ENCODE measurements around the gene TUBGCP5.
A peak's percentile ranks its signal among the peaks of the same experiment; 100 is the strongest.
"Not testable (repeated sequence)": the region's sequence is repeated elsewhere in the genome, so short reads cannot be mapped to it uniquely, and the experiment has no call there.

Gene TUBGCP5

GRCh38 chr15:23039143-23039916, at the start of gene TUBGCP5:
TSS of gene TUBGCP5 (minus strand) at chr15:23039569. CDS start at chr15:23039543, 26 bp downstream.
- DNase-seq = peak; percentile 90 to 98

GRCh38 chr15:23083115-23083514, 43.7 kb upstream of the TUBGCP5 start:
- DNase-seq = no peak

- not testable (repeated sequence) for DNase-seq
These were observed 42.8 kb upstream of the TUBGCP5 start for GRCh38 chr15:23081996-23082737.

GRCh38 chr15:23081271-23081670, 41.9 kb upstream of the TUBGCP5 start:
- DNase-seq = no peak

GRCh38 chr15:23079766-23080165, 40.4 kb upstream of the TUBGCP5 start:
- DNase-seq = no peak

- no peak for DNase-seq
These were observed 36.6 kb upstream of the TUBGCP5 start for GRCh38 chr15:23075927-23076326.

GRCh38 chr15:23074684-23075083, 35.3 kb upstream of the TUBGCP5 start:
- DNase-seq = no peak

GRCh38 chr15:23073890-23074646, 34.7 kb upstream of the TUBGCP5 start:
- DNase-seq = peak in 1 of 2 experiments; percentile 55

DNA sequence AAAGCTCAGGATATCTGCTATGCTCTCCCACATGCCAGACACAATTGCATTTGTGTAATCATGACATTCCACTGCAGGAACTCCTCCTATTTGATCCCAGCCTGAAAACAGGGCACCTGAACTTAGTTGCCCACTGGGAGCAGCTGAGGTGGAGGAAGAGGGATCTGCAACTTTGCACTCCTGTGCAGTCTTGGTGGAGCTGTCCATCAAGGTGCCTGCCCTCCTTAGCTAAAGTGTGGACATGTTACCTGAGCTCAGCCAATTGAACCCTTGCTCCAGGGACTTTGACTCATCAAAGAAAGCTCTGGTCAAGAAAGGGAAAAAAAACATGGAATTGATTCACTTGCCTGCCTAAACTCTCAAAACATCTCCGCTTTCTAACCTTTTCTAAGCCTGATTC, 33.3 kb upstream of the TUBGCP5 start:
- DNase-seq = no peak

DNA sequence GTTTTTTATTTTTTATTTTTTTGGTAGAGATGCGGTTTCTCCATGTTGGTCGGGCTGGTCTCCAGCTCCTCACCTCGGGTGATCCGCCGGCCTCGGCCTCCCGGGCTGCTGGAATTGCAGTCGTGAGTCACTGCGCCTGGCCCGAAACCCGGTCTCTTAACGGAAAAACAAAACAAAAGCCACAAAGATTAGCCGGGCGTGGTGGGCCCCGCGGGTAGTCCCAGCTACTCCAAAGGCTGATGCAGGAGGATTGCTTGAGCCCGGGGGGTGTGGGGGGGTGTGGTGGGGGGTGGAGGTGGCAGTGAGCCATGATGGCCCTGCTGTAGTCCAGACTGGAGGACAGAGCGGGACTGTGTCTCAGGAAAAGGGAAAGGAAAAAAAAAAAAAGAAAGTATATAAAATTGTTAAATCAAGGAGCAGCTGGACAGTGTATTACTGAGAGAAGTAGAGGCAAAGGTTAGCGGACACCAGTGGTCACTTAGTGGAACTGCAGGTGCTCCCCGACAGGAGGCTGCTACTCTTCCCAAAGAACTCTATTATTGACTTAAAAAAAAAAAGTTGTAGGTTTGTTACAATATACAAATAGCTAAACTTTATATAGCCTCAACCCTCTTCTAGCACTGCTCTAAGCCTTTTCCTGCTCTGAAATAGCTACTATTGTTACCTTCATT, 30.3 kb upstream of the TUBGCP5 start:
- DNase-seq = no peak

DNA sequence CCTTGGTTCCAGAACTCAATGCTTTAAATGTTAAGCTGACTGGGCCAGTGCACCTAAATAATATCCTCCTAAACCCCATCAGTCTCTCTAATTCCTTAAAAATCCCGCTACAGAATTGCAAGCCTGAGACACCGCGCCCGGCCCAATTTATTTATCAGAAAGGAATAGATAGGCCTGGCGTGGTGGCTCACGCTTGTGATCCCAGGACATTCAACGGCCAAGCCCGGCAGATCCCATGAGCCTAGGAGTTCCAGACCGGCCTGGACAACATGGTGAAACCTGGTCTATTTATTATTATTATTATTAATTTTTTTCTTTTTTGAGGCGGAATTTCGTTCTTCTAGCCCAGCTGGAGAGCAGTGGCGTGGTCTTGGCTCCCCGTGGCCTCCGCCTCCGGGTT, 28.0 kb upstream of the TUBGCP5 start:
- DNase-seq = no peak

DNA sequence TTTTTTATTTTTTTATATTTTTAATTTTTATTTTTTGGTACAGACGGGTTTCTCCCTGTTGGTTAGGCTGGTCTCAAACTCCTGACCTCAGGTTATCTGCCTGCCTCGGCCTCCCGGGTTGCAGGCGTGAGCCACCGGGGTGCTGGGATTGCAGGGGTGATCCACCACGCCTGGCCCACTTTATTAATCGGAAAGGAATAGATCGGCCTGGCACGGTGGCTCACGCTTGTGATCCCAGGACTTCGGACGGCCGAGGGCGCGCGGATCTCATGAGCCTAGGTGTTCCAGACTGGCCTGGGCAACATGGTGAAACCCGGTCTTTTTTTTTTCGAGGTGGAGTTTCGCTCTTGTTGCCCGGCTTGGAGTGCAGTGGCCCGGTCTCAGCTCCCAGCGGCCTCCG, 26.5 kb upstream of the TUBGCP5 start:
- DNase-seq = no peak

DNA sequence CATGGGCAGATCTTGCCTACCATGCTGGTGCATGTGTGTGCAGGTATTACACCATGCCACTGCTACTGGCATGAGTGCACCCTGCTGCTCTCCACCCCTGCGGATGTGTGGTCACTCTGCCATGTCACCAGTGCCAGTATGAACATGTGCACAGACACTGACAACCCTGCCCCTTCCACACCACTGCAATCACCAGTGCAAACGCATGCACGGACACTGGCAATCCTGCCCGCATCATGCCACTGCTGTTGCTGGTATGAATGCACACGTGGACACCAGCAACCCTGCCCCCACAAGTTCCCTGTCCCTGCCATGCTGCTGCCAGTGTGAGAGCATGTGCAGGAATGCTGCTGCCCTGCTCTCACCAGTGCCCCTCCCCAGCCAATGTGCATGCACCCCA, 24.8 kb upstream of the TUBGCP5 start:
- no peak for DNase-seq

DNA sequence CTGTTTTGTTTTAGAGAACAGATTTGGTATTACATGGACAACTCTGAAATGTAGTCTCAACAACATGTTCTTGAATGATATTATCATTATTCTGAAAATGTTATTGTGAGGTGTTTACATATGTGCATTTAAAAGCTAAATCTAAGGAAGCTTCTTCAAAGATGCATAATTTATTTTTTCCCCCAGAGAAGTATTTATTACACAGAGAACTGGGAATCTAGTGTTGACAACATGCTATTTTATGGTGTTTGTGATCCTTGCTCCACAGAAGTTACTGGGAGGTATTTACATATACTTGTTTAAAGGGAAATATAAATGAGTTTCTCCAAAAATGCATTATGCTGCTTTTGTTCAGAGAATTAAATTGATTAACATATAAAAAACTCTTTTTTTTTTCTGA, 18.3 kb upstream of the TUBGCP5 start:
- no peak for DNase-seq

DNA sequence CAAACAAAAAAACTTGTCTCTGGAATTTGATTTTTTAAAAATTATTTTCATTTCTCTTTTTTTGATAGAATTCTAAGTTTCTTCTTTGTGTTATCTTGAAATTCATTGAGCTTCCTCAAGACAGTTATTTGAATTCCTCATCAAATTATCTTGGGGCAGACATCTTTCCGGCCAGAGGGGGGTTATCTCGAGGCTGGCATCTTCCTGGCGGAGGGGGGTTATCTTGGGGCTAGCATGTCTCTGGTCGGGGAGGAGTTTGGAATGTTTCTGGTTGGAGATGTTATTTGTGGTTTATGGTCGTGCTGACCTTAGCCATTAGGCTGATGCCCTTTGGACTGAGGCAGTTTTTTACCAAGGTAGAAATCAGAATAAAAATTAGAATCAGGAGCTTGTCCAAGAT, 15.9 kb upstream of the TUBGCP5 start:
- DNase-seq = no peak

DNA sequence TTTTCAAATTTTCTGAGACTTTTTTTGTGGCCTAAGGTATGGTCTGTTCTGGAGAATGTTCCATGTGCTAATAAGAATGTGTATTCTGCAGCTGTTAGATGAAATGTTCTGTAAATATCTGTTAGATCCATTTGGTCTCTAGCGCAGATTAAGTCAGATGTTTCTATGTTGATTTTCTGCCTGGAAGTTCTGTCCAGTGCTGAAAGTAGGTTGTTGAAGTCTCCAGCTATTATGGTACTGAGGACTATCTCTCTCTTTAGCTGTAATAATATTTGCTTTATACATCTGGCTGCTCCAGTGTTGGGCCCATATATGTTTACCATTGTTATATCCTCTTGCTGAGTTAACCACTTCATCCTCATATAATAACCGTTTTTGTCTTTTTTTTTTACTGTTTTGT, 13.2 kb upstream of the TUBGCP5 start:
- DNase-seq = no peak

DNA sequence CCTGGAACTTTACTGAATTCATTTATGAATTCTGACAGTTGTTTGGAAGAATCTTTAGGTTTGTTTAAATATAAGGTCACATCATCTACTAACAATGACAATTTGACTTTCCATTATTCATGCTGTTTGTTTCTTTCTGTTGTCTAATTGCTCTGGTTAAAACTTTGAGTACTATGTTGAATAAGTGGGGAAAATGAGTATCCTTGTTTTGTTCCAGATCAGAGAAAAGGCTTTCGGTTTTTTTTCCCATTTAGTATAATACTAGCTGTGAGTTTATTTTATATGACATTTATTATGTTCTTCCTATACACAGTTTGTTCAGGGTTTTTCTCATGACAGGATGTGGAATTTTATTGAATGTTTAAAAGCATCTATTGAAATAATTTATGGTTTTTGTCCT, 11.3 kb upstream of the TUBGCP5 start:
- DNase-seq = no peak

GRCh38 chr15:23049984-23050628, 10.7 kb upstream of the TUBGCP5 start:
- no peak for DNase-seq

- not testable (repeated sequence) for DNase-seq
These were observed 9.4 kb upstream of the TUBGCP5 start for GRCh38 chr15:23048572-23049282.

DNA sequence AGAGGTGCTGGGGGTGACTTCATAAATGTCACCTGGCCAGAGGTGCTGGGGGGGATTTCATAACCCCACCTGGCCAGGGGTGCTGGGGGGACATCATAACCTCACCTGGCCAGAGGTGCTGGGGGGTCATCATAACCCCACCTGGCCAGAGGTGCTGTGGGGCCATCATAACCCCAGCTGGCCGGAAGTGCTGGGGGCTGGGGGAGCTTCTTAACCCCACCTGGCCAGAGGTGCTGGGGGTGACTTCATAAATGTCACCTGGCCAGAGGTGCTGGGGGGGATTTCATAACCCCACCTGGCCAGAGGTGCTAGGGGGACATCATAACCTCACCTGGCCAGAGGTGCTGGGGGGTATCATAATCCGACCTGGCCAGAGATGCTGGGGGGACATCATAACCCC, 4.6 kb upstream of the TUBGCP5 start:
- not testable (repeated sequence) for DNase-seq

- DNase-seq = not testable (repeated sequence)
These were observed 4.2 kb upstream of the TUBGCP5 start for GRCh38 chr15:23043535-23043934.

- DNase-seq = not testable (repeated sequence)
These were observed 2.4 kb upstream of the TUBGCP5 start for GRCh38 chr15:23041736-23042135.

Data from NCI-H526 (cell line).